Lower leg skin (tissue), 3 donors: Measurements from ENCODE around the gene PTK6.

Experiments used
- CTCF ChIP-seq, 3 donors: fragments of 450-650 bp; IDR thresholded peaks; one replicate each; pipeline ENCODE4 v1.5.1; 2016; ENCODE audit warnings: antibody characterized with exemption in 3 of 3, mild to moderate bottlenecking in 3 of 3, moderate library complexity in 2 of 3
- POLR2A ChIP-seq, 2 donors: fragments of 450-650 bp; IDR thresholded peaks; one replicate each; pipeline ENCODE4 v1.6.1; 2016 to 2017; ENCODE audit warnings: antibody characterized with exemption in 2 of 2, mild to moderate bottlenecking in 1 of 2, moderate library complexity in 1 of 2

- TF ChIP-seq CTCF (IDR thresholded peaks at IDR 0.05) (no peak), POLR2A (IDR thresholded peaks at IDR 0.05) (no peak)
Observed at GRCh38 chr20:63529180-63529860, 7.9 kb downstream of the PTK6 start.
